ENCODE data around the gene ZBTB20.

The ZBTB20 gene

GRCh38 chr3:114333923-114334240 is 813.2 kb downstream of the ZBTB20 start:
- no peak for DNase-seq (ENCODE audit: insufficient read length, low spot score)
- FAIRE-seq, result no peak

- FAIRE-seq, result no peak
- no peak for DNase-seq (ENCODE audit: insufficient read length, low spot score)
Observed at GRCh38 chr3:114333180-114333922, 813.7 kb downstream of the ZBTB20 start.

- DNase-seq (ENCODE audit: insufficient read length, low spot score) (no peak), FAIRE-seq (no peak)
Observed at GRCh38 chr3:114332342-114333179, 814.5 kb downstream of the ZBTB20 start.

- FAIRE-seq, result no peak
- DNase-seq (ENCODE audit: insufficient read length, low spot score), result no peak
Observed at GRCh38 chr3:114331710-114332109, 815.4 kb downstream of the ZBTB20 start.

GRCh38 chr3:114331007-114331406 is 816.1 kb downstream of the ZBTB20 start:
- DNase-seq (ENCODE audit: insufficient read length, low spot score) (no peak), FAIRE-seq (no peak)

- no peak for DNase-seq (ENCODE audit: insufficient read length, low spot score)
Observed at GRCh38 chr3:114329823-114330222, 817.3 kb downstream of the ZBTB20 start.

GRCh38 chr3:114328345-114328744 is 818.7 kb downstream of the ZBTB20 start:
- FAIRE-seq (no peak), DNase-seq (ENCODE audit: insufficient read length, low spot score) (no peak)

More at GRCh38 chr3:114329823-114330222, 817.3 kb downstream of the ZBTB20 start:
- no peak for FAIRE-seq

GRCh38 chr3:114327665-114328064 is 819.4 kb downstream of the ZBTB20 start:
- DNase-seq (ENCODE audit: insufficient read length, low spot score), result no peak
- FAIRE-seq, result no peak

- DNase-seq (ENCODE audit: insufficient read length, low spot score) (no peak), FAIRE-seq (no peak)
Observed at GRCh38 chr3:114323546-114324254, 823.4 kb downstream of the ZBTB20 start.

GRCh38 chr3:114320246-114320645 is 826.8 kb downstream of the ZBTB20 start:
- DNase-seq (ENCODE audit: insufficient read length, low spot score), result no peak

GRCh38 chr3:114319453-114319852 is 827.6 kb downstream of the ZBTB20 start:
- FAIRE-seq (no peak), DNase-seq (ENCODE audit: insufficient read length, low spot score) (peak; percentile 10)

More at GRCh38 chr3:114320246-114320645, 826.8 kb downstream of the ZBTB20 start:
- no peak for FAIRE-seq

- FAIRE-seq, result no peak
- DNase-seq (ENCODE audit: insufficient read length, low spot score), result no peak
Observed at GRCh38 chr3:114318295-114318694, 828.8 kb downstream of the ZBTB20 start.

- no peak for DNase-seq (ENCODE audit: insufficient read length, low spot score)
- FAIRE-seq, result no peak
Observed at GRCh38 chr3:114314282-114314681, 832.8 kb downstream of the ZBTB20 start.

GRCh38 chr3:114313426-114313825 is 833.7 kb downstream of the ZBTB20 start:
- DNase-seq (ENCODE audit: insufficient read length, low spot score) (no peak), FAIRE-seq (no peak)

GRCh38 chr3:114310695-114311094 is 836.4 kb downstream of the ZBTB20 start:
- DNase-seq (ENCODE audit: insufficient read length, low spot score) (no peak), FAIRE-seq (no peak)

- FAIRE-seq (no peak), DNase-seq (ENCODE audit: insufficient read length, low spot score) (no peak)
Observed at GRCh38 chr3:114308830-114309229, 838.3 kb downstream of the ZBTB20 start.

- DNase-seq (ENCODE audit: insufficient read length, low spot score) (no peak), FAIRE-seq (no peak)
Observed at GRCh38 chr3:114308377-114308776, 838.7 kb downstream of the ZBTB20 start.

- no peak for FAIRE-seq
- no peak for DNase-seq (ENCODE audit: insufficient read length, low spot score)
Observed at GRCh38 chr3:114307832-114308231, 839.3 kb downstream of the ZBTB20 start.

- DNase-seq (ENCODE audit: insufficient read length, low spot score) (no peak), FAIRE-seq (no peak)
Observed at GRCh38 chr3:114307222-114307830, 839.8 kb downstream of the ZBTB20 start.

- DNase-seq (ENCODE audit: insufficient read length, low spot score) (no peak), FAIRE-seq (no peak)
Observed at GRCh38 chr3:114299941-114300624, 847.0 kb downstream of the ZBTB20 start.
